Spleen (tissue), 7 donors: ENCODE data around the gene PPM1H.

Experiments used
- CTCF ChIP-seq, 11 experiments: fragments of 200-600 bp in 7 of 11; fragments of 450-650 bp in 4 of 11; sonication (generic) in 4 of 11; IDR thresholded peaks in 8 of 11; conservative IDR thresholded peaks in 3 of 11; 1 replicate in 7 of 11; 2 replicates in 4 of 11; pipeline versions ENCODE4 v1.4.0 to v1.8.0; 2016 to 2021; ENCODE audit warnings: antibody characterized with exemption in 11 of 11, inconsistent platforms in 4 of 11, mild to moderate bottlenecking in 1 of 11
- POLR2A ChIP-seq, 3 donors: fragments of 450-650 bp; IDR thresholded peaks; one replicate each; pipeline ENCODE4 v1.5.1; 2017; ENCODE audit warnings: antibody characterized with exemption in 3 of 3, mild to moderate bottlenecking in 1 of 3
- POLR2AphosphoS5 ChIP-seq, 3 donors: sonication (generic); formaldehyde crosslinking; IDR thresholded peaks; one replicate each; pipeline ENCODE4 v1.5.1; 2017; ENCODE audit warnings: antibody characterized with exemption in 3 of 3
- donor health status: DM: no; HTN: no; CAD: no; lungs with moderate emphysema.
- donor health status: DM: no; HTN: no; CAD: no.
- donor health status: DM: no; HTN: no; CAD: no.

- TF ChIP-seq CTCF (IDR thresholded peaks at IDR 0.05 in 8 of 11, conservative IDR thresholded peaks at IDR 0.05 in 3 of 11) (no peak), POLR2A (IDR thresholded peaks at IDR 0.05) (no peak), POLR2AphosphoS5 (IDR thresholded peaks at IDR 0.05) (no peak)
These were observed 276.0 kb downstream of the PPM1H start for GRCh38 chr12:62658910-62659309.
